WTC11 (cell line): ENCODE results near the gene PTPRB. TPM values are rescaled to one million over a fixed set of nuclear protein-coding genes. Genes with fewer than 3 reads are reported as not detected.

Experiments used
- ATAC-seq: fragments of 200-7000 bp; cut with Tn5 transposase; 2 replicates; pipeline ENCODE4 v1.10.0; 2021; ENCODE audit warnings: mild to moderate bottlenecking, moderate library complexity
- CTCF ChIA-PET: fragments of 300-600 bp; sonication (Branson Sonifier 250); formaldehyde crosslinking; loops from one replicate; lab custom pipeline; 2021; ENCODE audit warnings: antibody characterized with exemption; lab: Charles Lee
- POLR2A ChIA-PET: fragments of 350-600 bp; sonication (Branson Sonifier 250); formaldehyde crosslinking; loops from one replicate; lab custom pipeline; 2021; ENCODE audit warnings: antibody characterized with exemption; lab: Charles Lee
- DNase-seq: peaks from one replicate; pipeline ENCODE4 v3.0.0; 2021; ENCODE audit warnings: low spot score
- H3K27ac Mint-ChIP-seq: 2 replicates; pipeline ENCODE4 v1.8.0; 2021; ENCODE audit warnings: mixed read lengths
- H3K27me3 Mint-ChIP-seq: 2 replicates; pipeline ENCODE4 v1.8.0; 2021; ENCODE audit warnings: low read depth, mild to moderate bottlenecking, moderate library complexity, mixed read lengths
- H3K36me3 Mint-ChIP-seq: 2 replicates; pipeline ENCODE4 v1.8.0; 2021; ENCODE audit warnings: mixed read lengths
- H3K4me1 Mint-ChIP-seq: 2 replicates; pipeline ENCODE4 v1.8.0; 2022; ENCODE audit warnings: mixed read lengths
- H3K4me3 Mint-ChIP-seq: 2 replicates; pipeline ENCODE4 v1.8.0; 2021; ENCODE audit warnings: mild to moderate bottlenecking, moderate library complexity, mixed read lengths
- H3K9me3 Mint-ChIP-seq: 2 replicates; pipeline ENCODE4 v1.8.0; 2021; ENCODE audit warnings: mixed read lengths
- ARID4B ChIP-seq: sonication (generic); formaldehyde crosslinking; IDR thresholded peaks from 2 replicates; pipeline ENCODE4 v1.8.0; 2023; ENCODE audit warnings: missing genetic modification reagents, mild to moderate bottlenecking, borderline replicate concordance
- ATF1 ChIP-seq: sonication (generic); formaldehyde crosslinking; IDR thresholded peaks from 2 replicates; pipeline ENCODE4 v1.8.1; 2023; ENCODE audit warnings: mild to moderate bottlenecking, moderate library complexity, missing genetic modification reagents
- ATF6 ChIP-seq: sonication (generic); formaldehyde crosslinking; IDR thresholded peaks from 2 replicates; pipeline ENCODE4 v1.8.1; 2023; ENCODE audit warnings: mild to moderate bottlenecking, missing genetic modification reagents
- CREM ChIP-seq: sonication (generic); formaldehyde crosslinking; IDR thresholded peaks from 2 replicates; pipeline ENCODE4 v1.8.1; 2022; ENCODE audit warnings: mild to moderate bottlenecking, missing genetic modification reagents, moderate library complexity
- E2F4 ChIP-seq: sonication (generic); formaldehyde crosslinking; IDR thresholded peaks from 2 replicates; pipeline ENCODE4 v1.8.1; 2022; ENCODE audit warnings: low read depth, mild to moderate bottlenecking, moderate library complexity, missing genetic modification reagents, borderline replicate concordance
- EMX1 ChIP-seq: fragments of 250-450 bp; sonication (Bioruptor Pico); IDR thresholded peaks from 2 replicates; pipeline ENCODE4 v1.8.0; 2021; ENCODE audit warnings: mild to moderate bottlenecking
- ERG ChIP-seq: fragments of 250-450 bp; sonication (Bioruptor Pico); IDR thresholded peaks from 2 replicates; pipeline ENCODE4 v1.8.0; 2021; ENCODE audit warnings: mild to moderate bottlenecking
- FOXJ3 ChIP-seq: sonication (generic); formaldehyde crosslinking; IDR thresholded peaks from 2 replicates; pipeline ENCODE4 v1.9.0; 2021; ENCODE audit warnings: missing genetic modification reagents, mild to moderate bottlenecking, borderline replicate concordance
- FOXP4 ChIP-seq: sonication (generic); formaldehyde crosslinking; IDR thresholded peaks from 2 replicates; pipeline ENCODE4 v1.8.0; 2022; ENCODE audit warnings: mild to moderate bottlenecking, missing genetic modification reagents
- GRHL2 ChIP-seq: fragments of 250-450 bp; sonication (Bioruptor Pico); IDR thresholded peaks from 2 replicates; pipeline ENCODE4 v1.8.0; 2022; ENCODE audit warnings: mild to moderate bottlenecking, moderate library complexity; ENCODE audit not compliant: insufficient replicate concordance, severe bottlenecking
- IRF2 ChIP-seq: sonication (generic); formaldehyde crosslinking; IDR thresholded peaks from 2 replicates; pipeline ENCODE4 v1.8.0; 2022; ENCODE audit warnings: low read depth, missing genetic modification reagents, borderline replicate concordance
- MLX ChIP-seq: sonication (generic); formaldehyde crosslinking; IDR thresholded peaks from 2 replicates; pipeline ENCODE4 v1.8.1; 2023; ENCODE audit warnings: mild to moderate bottlenecking, missing genetic modification reagents, moderate library complexity
- MXD4 ChIP-seq: fragments of 250-450 bp; sonication (Bioruptor Pico); IDR thresholded peaks from 2 replicates; pipeline ENCODE4 v1.8.0; 2021; ENCODE audit warnings: mild to moderate bottlenecking, moderate library complexity, borderline replicate concordance
- TP53 ChIP-seq: sonication (generic); formaldehyde crosslinking; IDR thresholded peaks from 2 replicates; pipeline ENCODE4 v1.8.1; 2023; ENCODE audit warnings: mild to moderate bottlenecking, missing genetic modification reagents
- USF2 ChIP-seq: sonication (generic); formaldehyde crosslinking; IDR thresholded peaks from 2 replicates; pipeline ENCODE4 v1.8.1; 2023; ENCODE audit warnings: mild to moderate bottlenecking, missing genetic modification reagents, moderate library complexity
- ZMAT4 ChIP-seq: fragments of 250-450 bp; sonication (Bioruptor Pico); IDR thresholded peaks from 2 replicates; pipeline ENCODE4 v1.9.0; 2021; ENCODE audit warnings: mild to moderate bottlenecking
- ZNF121 ChIP-seq: sonication (generic); formaldehyde crosslinking; IDR thresholded peaks from 2 replicates; pipeline ENCODE4 v1.8.0; 2023; ENCODE audit warnings: missing genetic modification reagents
- ZNF232 ChIP-seq: sonication (generic); formaldehyde crosslinking; IDR thresholded peaks from 2 replicates; pipeline ENCODE4 v1.8.0; 2022; ENCODE audit warnings: mild to moderate bottlenecking, missing genetic modification reagents
- ZNF396 ChIP-seq: fragments of 250-450 bp; sonication (Bioruptor Pico); IDR thresholded peaks from 2 replicates; pipeline ENCODE4 v1.8.0; 2021; ENCODE audit warnings: mild to moderate bottlenecking, moderate library complexity, borderline replicate concordance
- ZNF416 ChIP-seq: fragments of 250-450 bp; sonication (Bioruptor Pico); IDR thresholded peaks from 2 replicates; pipeline ENCODE4 v1.9.0; 2021; ENCODE audit warnings: mild to moderate bottlenecking, inconsistent platforms
- total RNA-seq: library from RNA; stranded (reverse); gene quantifications from 3 replicates; pipeline ENCODE4 v1.2.3, GENCODE V29; 2021

Gene PTPRB
- total RNA-seq, 1 experiment from 2014 or later, result 3.3 TPM

GRCh38 chr12:70561550-70561949 is 75.7 kb downstream of the PTPRB start:
- Mint-ChIP-seq H3K4me3 (no peak overlapping the region), H3K4me1 (no peaks in the 10 kb centered on the region), H3K9me3 (peaks cover 16% of the 10 kb centered on the region)
- ATAC-seq, result no peak
- CTCF ChIA-PET, result interaction anchor here (0.6 kb wide), 1 partner anchor 15 kb away, joined by 3 read pairs; no protein-coding TSS in a partner anchor
- TF ChIP-seq CREM (CRISPR knock-in tag), result no peak
- no peak for TF ChIP-seq EMX1 (CRISPR knock-in tag)
- no peak for TF ChIP-seq GRHL2 (CRISPR knock-in tag)
- no peak for TF ChIP-seq IRF2 (CRISPR knock-in tag)
- TF ChIP-seq USF2 (CRISPR knock-in tag), result no peak
- TF ChIP-seq MLX, result no peak
- TF ChIP-seq ZNF396, result no peak
- TF ChIP-seq ERG (CRISPR knock-in tag), result no peak
- TF ChIP-seq ZMAT4 (CRISPR knock-in tag), result no peak
- TF ChIP-seq MXD4, result no peak
- TF ChIP-seq, all 79 proteins: peak for 0
- H3K27ac Mint-ChIP-seq, result no peak overlapping the region; the same call in 1 of the 2 replicates
- no peaks in the 10 kb centered on the region for H3K27me3 Mint-ChIP-seq
- peaks cover 14% of the 10 kb centered on the region for H3K36me3 Mint-ChIP-seq
- DNase-seq, result no peak
- POLR2A ChIA-PET, result no interaction called here

- no peak for ATAC-seq
- H3K27ac Mint-ChIP-seq, result no peak overlapping the region
- peaks cover 8% of the 10 kb centered on the region for H3K9me3 Mint-ChIP-seq
- no peak overlapping the region for H3K4me3 Mint-ChIP-seq
- H3K36me3 Mint-ChIP-seq, result peaks cover 5% of the 10 kb centered on the region
- ChIA-PET POLR2A (no interaction called here), CTCF (no interaction called here)
- H3K27me3 Mint-ChIP-seq, result no peaks in the 10 kb centered on the region
- H3K4me1 Mint-ChIP-seq, result peaks cover under 1% of the 10 kb centered on the region; the same call in 1 of the 2 replicates
- DNase-seq, result no peak
- TF ChIP-seq ZNF232 (CRISPR knock-in tag) (no peak), ATF1 (CRISPR knock-in tag) (no peak), ZNF121 (no peak), FOXJ3 (CRISPR knock-in tag) (no peak), ARID4B (CRISPR knock-in tag) (no peak), ATF6 (no peak), CREM (CRISPR knock-in tag) (no peak), ZNF416 (CRISPR knock-in tag) (no peak), TP53 (no peak), FOXP4 (CRISPR knock-in tag) (no peak), E2F4 (no peak), USF2 (CRISPR knock-in tag) (no peak)
Measured at GRCh38 chr12:70560671-70561070, 76.6 kb downstream of the PTPRB start.
